K562 (cell line): ENCODE measurements around the gene YPEL2. TPM values are rescaled to one million over a fixed set of nuclear protein-coding genes. Genes with fewer than 3 reads are reported as not detected.

Experiments
- ATAC-seq: fragments of 200-7000 bp; cut with Tn5 transposase; 3 replicates; pipeline ENCODE4 v1.9.1; 2020; ENCODE audit warnings: moderate library complexity
- BruUV-seq: library from RNA; stranded (reverse); fragments of 400-500 nt; replicated peaks from 2 replicates; lab custom pipeline; 2021; lab: Mats Ljungman, UMichigan
- CTCF ChIA-PET: fragments of 300-600 bp; formaldehyde crosslinking; extraction: SDS; loops from one replicate; lab custom pipeline; 2021; ENCODE audit warnings: low intra/inter-chr PET ratio; lab: Yijun Ruan, JAX
- POLR2A ChIA-PET: fragments of 300-600, 350-650 bp; sonication (Branson Sonifier 250); formaldehyde crosslinking; extraction: SDS; loops from one replicate; lab custom pipeline; 2021; ENCODE audit warnings: antibody characterized with exemption, inconsistent platforms; lab: Yijun Ruan, JAX
- DNase-seq, 4 experiments: peaks; one replicate each; pipeline versions ENCODE4 v3.0.0 to v3.0.0-alpha.2; 2011 to 2018; ENCODE audit warnings: low spot score in 3 of 4, mixed read lengths in 3 of 4; ENCODE audit errors: extremely low read depth in 1 of 4
- FAIRE-seq: peaks from 2 replicates; lab custom pipeline; 2011; peaks lifted over from hg19 to GRCh38; lab: Jason Lieb, UNC
- H2AFZ ChIP-seq: 2 replicates; pipeline ENCODE4 v1.6.0; 2011; ENCODE audit warnings: low read depth, low read length, control low read depth, inconsistent platforms
- H3K27ac ChIP-seq: fragments of 200-600 bp; 3 replicates; pipeline ENCODE4 v1.8.0; 2011; ENCODE audit warnings: low read depth, mild to moderate bottlenecking, control low read depth, inconsistent platforms, low read length, moderate library complexity, mixed read lengths; ENCODE audit errors: extremely low read depth
- H3K27me3 ChIP-seq, 2 experiments: fragments of 300-600 bp in 1 of 2; 2 replicates in 1 of 2; 3 replicates in 1 of 2; pipeline versions ENCODE4 v1.6.0 to v1.8.0; 2011; ENCODE audit warnings: inconsistent platforms in 2 of 2, low read length in 2 of 2, mild to moderate bottlenecking in 1 of 2, mixed read lengths in 1 of 2, moderate library complexity in 1 of 2; ENCODE audit not compliant: control insufficient read depth in 2 of 2, insufficient read depth in 2 of 2
- H3K36me3 ChIP-seq: fragments of 300-600 bp; 3 replicates; pipeline ENCODE4 v1.8.0; 2011; ENCODE audit warnings: mild to moderate bottlenecking, low read length, inconsistent platforms; ENCODE audit not compliant: control insufficient read depth, insufficient read depth
- H3K4me1 ChIP-seq, 2 experiments: fragments of 200-600 bp in 1 of 2; replicated peaks in 1 of 2; 2 replicates in 1 of 2; 3 replicates in 1 of 2; pipeline versions ENCODE4 v1.5.1 to v1.8.0; 2011; ENCODE audit warnings: inconsistent platforms in 2 of 2, low read length in 2 of 2, mild to moderate bottlenecking in 1 of 2, mixed read lengths in 1 of 2, moderate library complexity in 1 of 2; ENCODE audit not compliant: control insufficient read depth in 2 of 2, insufficient read depth in 2 of 2
- H3K4me2 ChIP-seq: 2 replicates; pipeline ENCODE4 v1.6.1; 2011; ENCODE audit warnings: low read length, control low read depth, inconsistent platforms, mixed read lengths; ENCODE audit not compliant: insufficient read depth
- H3K4me3 ChIP-seq: fragments of 200-600 bp; sonication (generic), shearing (Covaris generic); 2 replicates; pipeline ENCODE4 v1.5.1; 2016; ENCODE audit warnings: control low read depth, inconsistent platforms
- H3K79me2 ChIP-seq: fragments of 200-600 bp; 3 replicates; pipeline ENCODE4 v1.8.0; 2011; ENCODE audit warnings: low read length, inconsistent platforms; ENCODE audit not compliant: control insufficient read depth, insufficient read depth
- H3K9ac ChIP-seq, 2 experiments: 2 replicates each; pipeline versions ENCODE4 v1.6.0 to v1.6.1; 2011; ENCODE audit warnings: low read depth in 2 of 2, low read length in 2 of 2, control low read depth in 1 of 2, inconsistent platforms in 1 of 2, mild to moderate bottlenecking in 1 of 2, mixed read lengths in 1 of 2; ENCODE audit not compliant: insufficient read depth in 1 of 2
- H3K9me1 ChIP-seq: one replicate; pipeline ENCODE4 v1.6.0; 2011; ENCODE audit warnings: inconsistent platforms, mild to moderate bottlenecking, low read length, moderate library complexity; ENCODE audit not compliant: control insufficient read depth, insufficient read depth
- H3K9me3 ChIP-seq: replicated peaks from 2 replicates; pipeline ENCODE4 v1.5.1; 2011; ENCODE audit warnings: low read depth, low read length, inconsistent platforms; ENCODE audit not compliant: control insufficient read depth, insufficient read depth
- H4K20me1 ChIP-seq: replicated peaks from 2 replicates; pipeline ENCODE4 v1.6.1; 2011; ENCODE audit warnings: low read length, inconsistent platforms, mixed read lengths; ENCODE audit not compliant: control insufficient read depth, insufficient read depth
- CTBP1 ChIP-seq: fragments of 450-650 bp; IDR thresholded peaks from 2 replicates; pipeline ENCODE4 v1.6.1; 2016; ENCODE audit warnings: borderline replicate concordance
- DDX20 ChIP-seq: fragments of 450-650 bp; IDR thresholded peaks from 2 replicates; pipeline ENCODE4 v1.6.1; 2016; ENCODE audit warnings: missing genetic modification characterization, low read depth, mild to moderate bottlenecking, missing compliant biosample characterization, moderate library complexity
- ESRRA ChIP-seq: fragments of 450-650 bp; IDR thresholded peaks from 2 replicates; pipeline ENCODE4 v1.6.1; 2014; ENCODE audit warnings: low read depth, mild to moderate bottlenecking, moderate library complexity, borderline replicate concordance
- TRIM24 ChIP-seq, 2 experiments: fragments of 450-650 bp; IDR thresholded peaks; 2 replicates each; pipeline ENCODE4 v1.6.1; 2016
- TSC22D4 ChIP-seq: fragments of 450-650 bp; IDR thresholded peaks from 2 replicates; pipeline ENCODE4 v1.6.1; 2016; ENCODE audit warnings: missing genetic modification characterization, missing biosample characterization, control low read depth
- whole genome bisulfite sequencing: fragments of 100-300 bp; shearing (Covaris generic); methylation state at CpG from one replicate; pipeline ENCODE4 v1.1.6; 2016; ENCODE audit warnings: low coverage, mixed read lengths; ENCODE audit not compliant: insufficient coverage; ENCODE audit errors: missing lambda C conversion rate; 5-methylcytosine and 5-hydroxymethylcytosine counted together
- in situ Hi-C: fragments of 300-500 bp; cut with MboI; formaldehyde crosslinking; loops from 4 replicates; pipeline ENCODE4 v1.15.0; 2018; ENCODE audit warnings: inconsistent platforms, mixed read lengths
- intact Hi-C: fragments of 100-400 bp; cut with micrococcal nuclease; formaldehyde crosslinking; loops from 2 replicates; pipeline ENCODE4 v1.14.2; 2022
- polyA plus RNA-seq, 8 experiments: library from polyadenylated mRNA; depleted of rRNA in 4 of 8; stranded (reverse) in 5 of 8; unstranded in 3 of 8; fragments of >200 nt; fragmentation: Nextera tagmentation in 2 of 8; fragmentation: Illumina TruSeq in 1 of 8; extraction: Ambion mirVana in 2 of 8; extraction: Trizol in 1 of 8; gene quantifications; 2 replicates each; pipeline versions ENCODE4 v1.2.1 to v1.2.3, GENCODE V29; 2011 to 2014; ENCODE audit warnings: inconsistent platforms in 1 of 8, missing spikeins in 1 of 8
- total RNA-seq, 7 experiments: library from RNA; depleted of rRNA in 6 of 7; stranded (reverse); fragments of >200 nt in 6 of 7; fragmentation: Illumina TruSeq in 2 of 7; extraction: Trizol in 2 of 7; gene quantifications; 2 replicates each; pipeline versions ENCODE4 v1.2.1 to v1.2.3, GENCODE V29; 2011 to 2021; ENCODE audit warnings: low replicate concordance in 1 of 7
- TF ChIP-seq, protein P1 (sequence below): fragments of 200-600 bp; sonication (generic); IDR thresholded peaks from one replicate; pipeline ENCODE4 v1.6.1; 2012; ENCODE audit warnings: mild to moderate bottlenecking, low read depth, low read length, inconsistent platforms
- TF ChIP-seq, protein P2 (sequence below): fragments of 450-650 bp; IDR thresholded peaks from 2 replicates; pipeline ENCODE4 v1.6.1; 2018; ENCODE audit not compliant: partially characterized antibody

The YPEL2 gene
- total and polyA plus RNA-seq, 9 of the 15 experiments (the other 6 are each of a cell fraction or from before 2014, with no cell fraction given) = 0.11 to 2.4 (median 0.47) TPM

DNA sequence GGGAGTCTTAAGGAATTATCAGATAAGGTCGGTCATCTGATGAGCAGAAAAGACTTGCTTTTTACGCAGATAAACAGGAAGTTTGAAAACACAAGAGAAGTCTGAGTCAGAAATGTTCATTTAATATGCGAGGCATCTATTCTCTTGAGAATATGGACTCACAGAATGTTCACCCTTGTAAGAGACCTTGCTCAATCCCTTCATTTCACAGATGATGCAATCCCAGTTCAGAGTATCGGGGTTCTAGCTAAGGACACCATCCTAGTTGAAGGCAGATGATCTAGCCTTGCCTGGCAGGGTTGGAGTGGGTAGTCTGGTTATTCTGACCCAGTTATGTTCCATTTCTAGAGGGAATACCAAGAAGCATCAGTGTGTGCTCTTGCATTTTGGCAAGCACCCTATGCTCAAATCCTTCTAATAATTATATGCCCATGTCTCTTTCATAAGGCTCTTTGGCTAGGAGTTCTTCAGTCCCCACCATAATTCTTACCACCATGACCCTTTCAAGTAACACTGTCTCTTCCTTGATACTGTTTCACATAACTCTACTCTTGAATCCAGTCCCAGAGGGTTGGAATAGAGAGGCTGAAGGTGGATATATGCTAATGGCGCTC lies 42.5 kb downstream of the YPEL2 start:
- 25% methylated on average over 5 of the region's 5 CpGs for WGBS
- Histone ChIP-seq H2AFZ (no peak overlapping the region), H3K9me1 (no peaks in the 10 kb centered on the region), H3K4me1 (peaks cover 0 to 23% of the 10 kb centered on the region in 2 experiments; a peak in 4 of 5 replicates), H3K79me2 (no peaks in the 10 kb centered on the region), H3K9me3 (no peaks in the 10 kb centered on the region), H3K27me3 (no peaks in the 10 kb centered on the region), H3K36me3 (no peaks in the 10 kb centered on the region), H3K4me2 (no peak overlapping the region), H3K27ac (no peak overlapping the region), H3K9ac (no peak overlapping the region), H4K20me1 (no peaks in the 10 kb centered on the region), H3K4me3 (no peak overlapping the region)
- ATAC-seq (no peak), DNase-seq (no peak), FAIRE-seq (no peak)
- in situ Hi-C loops (no loop called here), intact Hi-C loops (no loop called here)
- ChIA-PET POLR2A (interaction anchor here (2.0 kb wide), 1 partner anchor 11 kb away, joined by 7 read pairs; no protein-coding TSS in a partner anchor), CTCF (no interaction called here)
- BruUV-seq = no TSS peak
- 0 out of 2 replicates have a peak, but pooled peaks have one; percentile 19 for TF ChIP-seq CTBP1
- no peak for TF ChIP-seq TSC22D4 (tag)
- TF ChIP-seq, protein P1, sequence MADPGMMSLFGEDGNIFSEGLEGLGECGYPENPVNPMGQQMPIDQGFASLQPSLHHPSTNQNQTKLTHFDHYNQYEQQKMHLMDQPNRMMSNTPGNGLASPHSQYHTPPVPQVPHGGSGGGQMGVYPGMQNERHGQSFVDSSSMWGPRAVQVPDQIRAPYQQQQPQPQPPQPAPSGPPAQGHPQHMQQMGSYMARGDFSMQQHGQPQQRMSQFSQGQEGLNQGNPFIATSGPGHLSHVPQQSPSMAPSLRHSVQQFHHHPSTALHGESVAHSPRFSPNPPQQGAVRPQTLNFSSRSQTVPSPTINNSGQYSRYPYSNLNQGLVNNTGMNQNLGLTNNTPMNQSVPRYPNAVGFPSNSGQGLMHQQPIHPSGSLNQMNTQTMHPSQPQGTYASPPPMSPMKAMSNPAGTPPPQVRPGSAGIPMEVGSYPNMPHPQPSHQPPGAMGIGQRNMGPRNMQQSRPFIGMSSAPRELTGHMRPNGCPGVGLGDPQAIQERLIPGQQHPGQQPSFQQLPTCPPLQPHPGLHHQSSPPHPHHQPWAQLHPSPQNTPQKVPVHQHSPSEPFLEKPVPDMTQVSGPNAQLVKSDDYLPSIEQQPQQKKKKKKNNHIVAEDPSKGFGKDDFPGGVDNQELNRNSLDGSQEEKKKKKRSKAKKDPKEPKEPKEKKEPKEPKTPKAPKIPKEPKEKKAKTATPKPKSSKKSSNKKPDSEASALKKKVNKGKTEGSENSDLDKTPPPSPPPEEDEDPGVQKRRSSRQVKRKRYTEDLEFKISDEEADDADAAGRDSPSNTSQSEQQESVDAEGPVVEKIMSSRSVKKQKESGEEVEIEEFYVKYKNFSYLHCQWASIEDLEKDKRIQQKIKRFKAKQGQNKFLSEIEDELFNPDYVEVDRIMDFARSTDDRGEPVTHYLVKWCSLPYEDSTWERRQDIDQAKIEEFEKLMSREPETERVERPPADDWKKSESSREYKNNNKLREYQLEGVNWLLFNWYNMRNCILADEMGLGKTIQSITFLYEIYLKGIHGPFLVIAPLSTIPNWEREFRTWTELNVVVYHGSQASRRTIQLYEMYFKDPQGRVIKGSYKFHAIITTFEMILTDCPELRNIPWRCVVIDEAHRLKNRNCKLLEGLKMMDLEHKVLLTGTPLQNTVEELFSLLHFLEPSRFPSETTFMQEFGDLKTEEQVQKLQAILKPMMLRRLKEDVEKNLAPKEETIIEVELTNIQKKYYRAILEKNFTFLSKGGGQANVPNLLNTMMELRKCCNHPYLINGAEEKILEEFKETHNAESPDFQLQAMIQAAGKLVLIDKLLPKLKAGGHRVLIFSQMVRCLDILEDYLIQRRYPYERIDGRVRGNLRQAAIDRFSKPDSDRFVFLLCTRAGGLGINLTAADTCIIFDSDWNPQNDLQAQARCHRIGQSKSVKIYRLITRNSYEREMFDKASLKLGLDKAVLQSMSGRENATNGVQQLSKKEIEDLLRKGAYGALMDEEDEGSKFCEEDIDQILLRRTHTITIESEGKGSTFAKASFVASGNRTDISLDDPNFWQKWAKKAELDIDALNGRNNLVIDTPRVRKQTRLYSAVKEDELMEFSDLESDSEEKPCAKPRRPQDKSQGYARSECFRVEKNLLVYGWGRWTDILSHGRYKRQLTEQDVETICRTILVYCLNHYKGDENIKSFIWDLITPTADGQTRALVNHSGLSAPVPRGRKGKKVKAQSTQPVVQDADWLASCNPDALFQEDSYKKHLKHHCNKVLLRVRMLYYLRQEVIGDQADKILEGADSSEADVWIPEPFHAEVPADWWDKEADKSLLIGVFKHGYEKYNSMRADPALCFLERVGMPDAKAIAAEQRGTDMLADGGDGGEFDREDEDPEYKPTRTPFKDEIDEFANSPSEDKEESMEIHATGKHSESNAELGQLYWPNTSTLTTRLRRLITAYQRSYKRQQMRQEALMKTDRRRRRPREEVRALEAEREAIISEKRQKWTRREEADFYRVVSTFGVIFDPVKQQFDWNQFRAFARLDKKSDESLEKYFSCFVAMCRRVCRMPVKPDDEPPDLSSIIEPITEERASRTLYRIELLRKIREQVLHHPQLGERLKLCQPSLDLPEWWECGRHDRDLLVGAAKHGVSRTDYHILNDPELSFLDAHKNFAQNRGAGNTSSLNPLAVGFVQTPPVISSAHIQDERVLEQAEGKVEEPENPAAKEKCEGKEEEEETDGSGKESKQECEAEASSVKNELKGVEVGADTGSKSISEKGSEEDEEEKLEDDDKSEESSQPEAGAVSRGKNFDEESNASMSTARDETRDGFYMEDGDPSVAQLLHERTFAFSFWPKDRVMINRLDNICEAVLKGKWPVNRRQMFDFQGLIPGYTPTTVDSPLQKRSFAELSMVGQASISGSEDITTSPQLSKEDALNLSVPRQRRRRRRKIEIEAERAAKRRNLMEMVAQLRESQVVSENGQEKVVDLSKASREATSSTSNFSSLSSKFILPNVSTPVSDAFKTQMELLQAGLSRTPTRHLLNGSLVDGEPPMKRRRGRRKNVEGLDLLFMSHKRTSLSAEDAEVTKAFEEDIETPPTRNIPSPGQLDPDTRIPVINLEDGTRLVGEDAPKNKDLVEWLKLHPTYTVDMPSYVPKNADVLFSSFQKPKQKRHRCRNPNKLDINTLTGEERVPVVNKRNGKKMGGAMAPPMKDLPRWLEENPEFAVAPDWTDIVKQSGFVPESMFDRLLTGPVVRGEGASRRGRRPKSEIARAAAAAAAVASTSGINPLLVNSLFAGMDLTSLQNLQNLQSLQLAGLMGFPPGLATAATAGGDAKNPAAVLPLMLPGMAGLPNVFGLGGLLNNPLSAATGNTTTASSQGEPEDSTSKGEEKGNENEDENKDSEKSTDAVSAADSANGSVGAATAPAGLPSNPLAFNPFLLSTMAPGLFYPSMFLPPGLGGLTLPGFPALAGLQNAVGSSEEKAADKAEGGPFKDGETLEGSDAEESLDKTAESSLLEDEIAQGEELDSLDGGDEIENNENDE = no peak
- TF ChIP-seq DDX20 (tag) = no peak
- no peak for TF ChIP-seq ESRRA
- 0 out of 4 replicates have a peak, but pooled peaks of 1 of the 2 experiments have one; percentile 10 for TF ChIP-seq TRIM24 (IDR thresholded peaks at IDR 0.05)
- TF ChIP-seq, protein P2, sequence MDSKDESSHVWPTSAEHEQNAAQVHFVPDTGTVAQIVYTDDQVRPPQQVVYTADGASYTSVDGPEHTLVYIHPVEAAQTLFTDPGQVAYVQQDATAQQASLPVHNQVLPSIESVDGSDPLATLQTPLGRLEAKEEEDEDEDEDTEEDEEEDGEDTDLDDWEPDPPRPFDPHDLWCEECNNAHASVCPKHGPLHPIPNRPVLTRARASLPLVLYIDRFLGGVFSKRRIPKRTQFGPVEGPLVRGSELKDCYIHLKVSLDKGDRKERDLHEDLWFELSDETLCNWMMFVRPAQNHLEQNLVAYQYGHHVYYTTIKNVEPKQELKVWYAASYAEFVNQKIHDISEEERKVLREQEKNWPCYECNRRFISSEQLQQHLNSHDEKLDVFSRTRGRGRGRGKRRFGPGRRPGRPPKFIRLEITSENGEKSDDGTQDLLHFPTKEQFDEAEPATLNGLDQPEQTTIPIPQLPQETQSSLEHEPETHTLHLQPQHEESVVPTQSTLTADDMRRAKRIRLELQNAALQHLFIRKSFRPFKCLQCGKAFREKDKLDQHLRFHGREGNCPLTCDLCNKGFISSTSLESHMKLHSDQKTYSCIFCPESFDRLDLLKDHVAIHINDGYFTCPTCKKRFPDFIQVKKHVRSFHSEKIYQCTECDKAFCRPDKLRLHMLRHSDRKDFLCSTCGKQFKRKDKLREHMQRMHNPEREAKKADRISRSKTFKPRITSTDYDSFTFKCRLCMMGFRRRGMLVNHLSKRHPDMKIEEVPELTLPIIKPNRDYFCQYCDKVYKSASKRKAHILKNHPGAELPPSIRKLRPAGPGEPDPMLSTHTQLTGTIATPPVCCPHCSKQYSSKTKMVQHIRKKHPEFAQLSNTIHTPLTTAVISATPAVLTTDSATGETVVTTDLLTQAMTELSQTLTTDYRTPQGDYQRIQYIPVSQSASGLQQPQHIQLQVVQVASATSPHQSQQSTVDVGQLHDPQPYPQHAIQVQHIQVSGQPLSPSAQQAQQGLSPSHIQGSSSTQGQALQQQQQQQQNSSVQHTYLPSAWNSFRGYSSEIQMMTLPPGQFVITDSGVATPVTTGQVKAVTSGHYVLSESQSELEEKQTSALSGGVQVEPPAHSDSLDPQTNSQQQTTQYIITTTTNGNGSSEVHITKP = no peak
